ENCODE results near the gene PKNOX1.

Gene PKNOX1

DNA sequence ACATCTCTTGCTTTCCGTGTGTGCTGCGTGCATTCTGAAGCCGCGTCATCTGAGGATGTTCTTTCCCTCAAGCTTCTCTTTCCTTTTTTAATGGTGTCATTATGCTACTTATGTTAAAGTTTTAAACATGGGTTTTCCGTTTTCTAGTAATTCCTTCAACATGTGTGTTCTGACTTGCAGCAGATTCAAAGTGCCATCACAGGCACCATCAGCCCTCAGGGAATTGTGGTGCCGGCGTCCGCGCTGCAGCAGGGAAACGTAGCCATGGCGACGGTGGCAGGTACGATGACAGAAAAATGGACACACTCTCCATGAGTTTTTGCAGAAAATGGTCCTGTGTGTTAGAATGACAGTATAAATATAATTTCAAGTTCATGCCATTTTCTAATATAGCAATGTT is 42.4 kb downstream of the PKNOX1 start:
- TF ChIP-seq, protein P1, sequence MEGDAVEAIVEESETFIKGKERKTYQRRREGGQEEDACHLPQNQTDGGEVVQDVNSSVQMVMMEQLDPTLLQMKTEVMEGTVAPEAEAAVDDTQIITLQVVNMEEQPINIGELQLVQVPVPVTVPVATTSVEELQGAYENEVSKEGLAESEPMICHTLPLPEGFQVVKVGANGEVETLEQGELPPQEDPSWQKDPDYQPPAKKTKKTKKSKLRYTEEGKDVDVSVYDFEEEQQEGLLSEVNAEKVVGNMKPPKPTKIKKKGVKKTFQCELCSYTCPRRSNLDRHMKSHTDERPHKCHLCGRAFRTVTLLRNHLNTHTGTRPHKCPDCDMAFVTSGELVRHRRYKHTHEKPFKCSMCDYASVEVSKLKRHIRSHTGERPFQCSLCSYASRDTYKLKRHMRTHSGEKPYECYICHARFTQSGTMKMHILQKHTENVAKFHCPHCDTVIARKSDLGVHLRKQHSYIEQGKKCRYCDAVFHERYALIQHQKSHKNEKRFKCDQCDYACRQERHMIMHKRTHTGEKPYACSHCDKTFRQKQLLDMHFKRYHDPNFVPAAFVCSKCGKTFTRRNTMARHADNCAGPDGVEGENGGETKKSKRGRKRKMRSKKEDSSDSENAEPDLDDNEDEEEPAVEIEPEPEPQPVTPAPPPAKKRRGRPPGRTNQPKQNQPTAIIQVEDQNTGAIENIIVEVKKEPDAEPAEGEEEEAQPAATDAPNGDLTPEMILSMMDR (IDR thresholded peaks at IDR 0.05; ENCODE audit: low read depth, low read length, missing control alignments) = no peak
- DNase-seq (ENCODE audit: low read depth) = no peak
- no peak overlapping the region for H3K4me3 ChIP-seq (ENCODE audit: low read depth, low read length)
- in situ Hi-C loops (cut with HindIII; ENCODE audit: low sequenced_read_pairs) = no loop called here

- TF ChIP-seq, protein P1 (IDR thresholded peaks at IDR 0.05; ENCODE audit: low read depth, low read length, missing control alignments) = no peak
- in situ Hi-C loops (cut with HindIII; ENCODE audit: low sequenced_read_pairs) = no loop called here
- no peak overlapping the region for H3K4me3 ChIP-seq (ENCODE audit: low read depth, low read length)
- DNase-seq (ENCODE audit: low read depth) = no peak
These were observed 44.2 kb downstream of the PKNOX1 start for GRCh38 chr21:43018519-43018918.

DNA sequence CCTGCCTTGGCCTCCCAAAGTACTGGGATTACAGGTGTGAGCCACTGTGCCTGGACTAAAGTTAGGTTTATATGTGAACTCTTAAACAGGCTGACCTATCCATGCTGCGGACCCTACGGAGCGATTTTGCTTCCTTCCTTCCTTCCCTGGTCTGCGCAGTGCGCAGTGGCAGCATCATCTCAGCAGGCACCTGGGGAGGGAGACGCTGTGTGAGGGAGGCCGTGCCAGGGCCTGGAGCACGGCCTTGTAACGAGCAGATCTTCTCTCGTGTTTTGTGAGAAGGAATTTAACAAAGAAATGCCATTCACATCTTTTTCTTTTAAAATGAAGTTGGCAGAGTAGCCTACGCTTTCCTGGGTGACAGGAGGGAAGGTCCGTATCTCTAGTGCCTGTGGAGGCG is 45.8 kb downstream of the PKNOX1 start:
- in situ Hi-C loops (cut with HindIII; ENCODE audit: low sequenced_read_pairs) = no loop called here
- DNase-seq (ENCODE audit: low read depth) = no peak
- TF ChIP-seq, protein P1 (IDR thresholded peaks at IDR 0.05; ENCODE audit: low read depth, low read length, missing control alignments) = no peak
- H3K4me3 ChIP-seq (ENCODE audit: low read depth, low read length) = no peak overlapping the region

DNA sequence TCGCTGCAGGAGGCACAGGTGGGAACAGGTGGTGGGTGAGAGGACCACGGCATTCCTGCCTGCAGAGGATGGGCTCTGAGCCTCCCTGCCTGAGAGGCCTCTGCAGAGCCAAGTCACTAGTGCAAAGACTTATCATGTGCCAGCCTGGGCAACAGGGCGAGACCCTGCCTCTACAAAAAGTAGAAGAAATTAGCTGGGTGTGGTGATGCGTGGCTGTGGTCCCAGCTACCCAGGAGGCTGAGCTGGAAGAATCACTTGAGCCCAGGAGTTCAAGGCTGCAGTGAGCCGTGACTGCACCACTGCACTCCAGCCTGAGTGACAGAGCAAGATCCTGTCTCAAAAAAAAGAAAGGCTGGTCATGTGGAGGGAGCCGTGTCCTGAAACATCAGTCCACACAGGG is 46.4 kb downstream of the PKNOX1 start:
- DNase-seq (ENCODE audit: low read depth) = no peak
- H3K4me3 ChIP-seq (ENCODE audit: low read depth, low read length) = no peak overlapping the region
- in situ Hi-C loops (cut with HindIII; ENCODE audit: low sequenced_read_pairs) = no loop called here
- TF ChIP-seq, protein P1 (IDR thresholded peaks at IDR 0.05; ENCODE audit: low read depth, low read length, missing control alignments) = no peak

- no peak overlapping the region for H3K4me3 ChIP-seq (ENCODE audit: low read depth, low read length)
- TF ChIP-seq, protein P1 (IDR thresholded peaks at IDR 0.05; ENCODE audit: low read depth, low read length, missing control alignments) = no peak
- no peak for DNase-seq (ENCODE audit: low read depth)
- in situ Hi-C loops (cut with HindIII; ENCODE audit: low sequenced_read_pairs) = no loop called here
These were observed 46.8 kb downstream of the PKNOX1 start for GRCh38 chr21:43021191-43021590.

DNA sequence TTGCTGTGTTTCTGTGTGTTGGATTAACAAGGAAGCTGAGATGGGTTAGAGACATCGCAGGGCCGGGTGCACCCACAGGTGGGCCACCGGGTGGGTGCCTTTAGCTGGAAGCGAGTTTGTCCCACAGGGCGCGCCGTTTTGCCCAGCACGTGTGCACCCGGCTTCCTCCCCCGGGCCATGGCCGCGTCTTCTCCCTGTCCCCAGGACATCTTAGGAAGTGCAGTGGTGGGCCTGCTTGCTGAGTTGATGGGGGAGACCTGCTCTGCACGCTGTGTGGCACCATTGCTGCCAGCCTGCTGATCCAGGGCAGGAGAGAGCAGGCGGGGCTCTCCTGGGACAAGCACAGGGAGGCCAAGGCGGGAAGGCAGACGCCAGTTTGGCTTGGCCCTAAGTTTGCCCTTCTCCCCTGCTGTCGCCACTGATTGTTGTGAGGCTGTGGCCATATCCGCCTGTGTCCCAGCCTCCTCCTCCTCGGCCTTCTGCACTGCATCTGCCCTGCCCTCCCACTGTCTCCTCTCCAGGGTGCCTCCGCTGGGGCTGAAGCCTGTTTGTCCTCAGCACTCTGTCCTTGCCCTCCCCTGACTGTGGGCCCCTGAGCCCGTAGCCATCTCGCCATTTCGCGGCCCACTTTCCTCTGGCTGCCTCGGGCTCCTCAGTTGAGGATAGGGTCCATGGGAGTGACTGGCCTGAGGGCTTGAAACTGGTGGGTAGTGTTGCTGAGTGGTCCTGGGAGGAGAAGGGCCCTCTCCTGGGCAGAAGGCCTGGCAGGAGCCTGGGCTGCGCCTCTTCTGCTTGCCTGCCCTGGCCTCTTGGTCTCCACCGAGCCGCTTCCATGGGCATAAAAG is 47.6 kb downstream of the PKNOX1 start:
- no peak for DNase-seq (ENCODE audit: low read depth)
- in situ Hi-C loops (cut with HindIII; ENCODE audit: low sequenced_read_pairs) = no loop called here
- no peak overlapping the region for H3K4me3 ChIP-seq (ENCODE audit: low read depth, low read length)
- TF ChIP-seq, protein P1 (IDR thresholded peaks at IDR 0.05; ENCODE audit: low read depth, low read length, missing control alignments) = no peak
